Astrocyte (in vitro differentiated cells and primary cell): Measurements from ENCODE around the gene MRPL4. TPM values are rescaled to one million over a fixed set of nuclear protein-coding genes. Genes with fewer than 3 reads are reported as not detected.

Experiments
- DNase-seq: peaks from one replicate; pipeline ENCODE4 v3.0.0-alpha.2; 2010; ENCODE audit warnings: low read depth
- FAIRE-seq: peaks from 2 replicates; lab custom pipeline; 2011; peaks lifted over from hg19 to GRCh38; lab: Jason Lieb, UNC
- H2AFZ ChIP-seq: 2 replicates; pipeline ENCODE4 v1.6.0; 2012; ENCODE audit warnings: low read depth, low read length, inconsistent platforms
- H3K27ac ChIP-seq: 2 replicates; pipeline ENCODE4 v1.5.1; 2011; ENCODE audit warnings: low read depth, low read length, inconsistent platforms
- H3K27me3 ChIP-seq: 2 replicates; pipeline ENCODE4 v1.6.0; 2011; ENCODE audit warnings: low read length, inconsistent platforms; ENCODE audit not compliant: insufficient read depth
- H3K36me3 ChIP-seq: 2 replicates; pipeline ENCODE4 v1.5.1; 2011; ENCODE audit warnings: low read length, inconsistent platforms; ENCODE audit not compliant: insufficient read depth
- H3K4me1 ChIP-seq: 2 replicates; pipeline ENCODE4 v1.5.1; 2011; ENCODE audit warnings: low read length, inconsistent platforms; ENCODE audit not compliant: insufficient read depth
- H3K4me2 ChIP-seq: 2 replicates; pipeline ENCODE4 v1.6.0; 2012; ENCODE audit warnings: low read length, inconsistent platforms
- H3K4me3 ChIP-seq: 2 replicates; pipeline ENCODE4 v1.5.1; 2011; ENCODE audit warnings: low read depth, mild to moderate bottlenecking, low read length, inconsistent platforms; ENCODE audit not compliant: insufficient read depth
- H3K79me2 ChIP-seq: 2 replicates; pipeline ENCODE4 v1.6.0; 2012; ENCODE audit warnings: mild to moderate bottlenecking, low read length, inconsistent platforms; ENCODE audit not compliant: insufficient read depth
- H3K9ac ChIP-seq: 2 replicates; pipeline ENCODE4 v1.6.0; 2012; ENCODE audit warnings: mild to moderate bottlenecking, low read length, inconsistent platforms
- H3K9me3 ChIP-seq: 2 replicates; pipeline ENCODE4 v1.5.1; 2012; ENCODE audit warnings: low read depth, mild to moderate bottlenecking, low read length, inconsistent platforms; ENCODE audit not compliant: insufficient read depth
- H4K20me1 ChIP-seq: 2 replicates; pipeline ENCODE4 v1.6.0; 2012; ENCODE audit warnings: low read length, inconsistent platforms; ENCODE audit not compliant: insufficient read depth
- H3K27ac Mint-ChIP-seq: one replicate; pipeline ENCODE4 v1.8.0; 2021; ENCODE audit warnings: mild to moderate bottlenecking, mixed read lengths; ENCODE audit not compliant: unreplicated experiment
- H3K27me3 Mint-ChIP-seq: one replicate; pipeline ENCODE4 v1.8.0; 2021; ENCODE audit warnings: low read depth, mixed read lengths; ENCODE audit not compliant: unreplicated experiment
- H3K36me3 Mint-ChIP-seq: one replicate; pipeline ENCODE4 v1.8.0; 2021; ENCODE audit warnings: low read depth, mixed read lengths; ENCODE audit not compliant: unreplicated experiment
- H3K4me1 Mint-ChIP-seq: one replicate; pipeline ENCODE4 v1.8.0; 2021; ENCODE audit warnings: low read depth, mixed read lengths; ENCODE audit not compliant: unreplicated experiment
- H3K4me3 Mint-ChIP-seq: one replicate; pipeline ENCODE4 v1.8.0; 2021; ENCODE audit warnings: mild to moderate bottlenecking, moderate library complexity, mixed read lengths; ENCODE audit not compliant: unreplicated experiment
- H3K9me3 Mint-ChIP-seq: one replicate; pipeline ENCODE4 v1.8.0; 2021; ENCODE audit warnings: mild to moderate bottlenecking, mixed read lengths; ENCODE audit not compliant: unreplicated experiment
- EZH2 ChIP-seq: IDR thresholded peaks from 2 replicates; pipeline ENCODE4 v1.6.1; 2012; ENCODE audit warnings: mild to moderate bottlenecking, low read length, inconsistent platforms; ENCODE audit not compliant: insufficient read depth
- total RNA-seq: library from RNA; stranded (reverse); gene quantifications from 2 replicates; pipeline ENCODE4 v1.2.1, GENCODE V29; 2021
- TF ChIP-seq, protein P1 (sequence below): IDR thresholded peaks from 2 replicates; pipeline ENCODE4 v1.5.1; 2011; ENCODE audit warnings: low read depth, mild to moderate bottlenecking, inconsistent platforms, low read length, moderate library complexity; ENCODE audit not compliant: insufficient read depth

MRPL4 gene
- total RNA-seq, 1 donor from 2014 or later: 60.3 TPM

DNA sequence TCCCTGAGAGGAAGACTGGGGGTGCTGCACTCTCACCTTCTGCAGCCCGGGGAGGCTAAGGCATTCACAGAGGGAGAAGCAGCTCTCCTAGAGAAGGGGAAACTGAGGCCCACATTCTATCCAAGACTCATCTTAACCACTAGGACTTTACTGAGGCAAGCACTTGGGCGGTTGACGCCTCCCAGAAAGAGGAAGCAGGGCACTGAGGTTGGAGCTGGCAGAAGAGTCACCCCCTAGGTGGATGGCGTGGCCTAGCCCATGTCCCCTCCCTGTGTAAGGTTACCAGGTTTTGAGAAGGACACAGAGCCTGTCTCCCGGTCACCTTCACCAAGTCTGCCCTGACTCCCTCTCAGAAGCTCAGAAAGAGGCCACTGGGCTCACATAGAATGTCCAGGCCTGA is 23.6 kb upstream of the MRPL4 start:
- TF ChIP-seq, protein P1, sequence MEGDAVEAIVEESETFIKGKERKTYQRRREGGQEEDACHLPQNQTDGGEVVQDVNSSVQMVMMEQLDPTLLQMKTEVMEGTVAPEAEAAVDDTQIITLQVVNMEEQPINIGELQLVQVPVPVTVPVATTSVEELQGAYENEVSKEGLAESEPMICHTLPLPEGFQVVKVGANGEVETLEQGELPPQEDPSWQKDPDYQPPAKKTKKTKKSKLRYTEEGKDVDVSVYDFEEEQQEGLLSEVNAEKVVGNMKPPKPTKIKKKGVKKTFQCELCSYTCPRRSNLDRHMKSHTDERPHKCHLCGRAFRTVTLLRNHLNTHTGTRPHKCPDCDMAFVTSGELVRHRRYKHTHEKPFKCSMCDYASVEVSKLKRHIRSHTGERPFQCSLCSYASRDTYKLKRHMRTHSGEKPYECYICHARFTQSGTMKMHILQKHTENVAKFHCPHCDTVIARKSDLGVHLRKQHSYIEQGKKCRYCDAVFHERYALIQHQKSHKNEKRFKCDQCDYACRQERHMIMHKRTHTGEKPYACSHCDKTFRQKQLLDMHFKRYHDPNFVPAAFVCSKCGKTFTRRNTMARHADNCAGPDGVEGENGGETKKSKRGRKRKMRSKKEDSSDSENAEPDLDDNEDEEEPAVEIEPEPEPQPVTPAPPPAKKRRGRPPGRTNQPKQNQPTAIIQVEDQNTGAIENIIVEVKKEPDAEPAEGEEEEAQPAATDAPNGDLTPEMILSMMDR: no peak
- TF ChIP-seq EZH2: no peak
- Histone ChIP-seq H3K4me2 (no peak overlapping the region), H3K27me3 (no peaks in the 10 kb centered on the region), H2AFZ (no peak overlapping the region), H3K4me3 (no peak overlapping the region), H3K4me1 (peaks cover 8% of the 10 kb centered on the region), H3K9ac (no peak overlapping the region), H3K36me3 (no peaks in the 10 kb centered on the region), H3K27ac (no peak overlapping the region), H3K79me2 (peaks cover 23% of the 10 kb centered on the region), H4K20me1 (peaks cover 22% of the 10 kb centered on the region), H3K9me3 (no peaks in the 10 kb centered on the region)
- no peak for FAIRE-seq
- no peak overlapping the region for H3K4me3 Mint-ChIP-seq
- DNase-seq: no peak
- H3K27ac Mint-ChIP-seq: no peak overlapping the region
- no peaks in the 10 kb centered on the region for H3K27me3 Mint-ChIP-seq
- H3K36me3 Mint-ChIP-seq: peaks cover 8% of the 10 kb centered on the region
- H3K9me3 Mint-ChIP-seq: no peaks in the 10 kb centered on the region
- H3K4me1 Mint-ChIP-seq: peaks cover 2% of the 10 kb centered on the region

- no peak for TF ChIP-seq EZH2
- TF ChIP-seq, protein P1: peak; percentile 23
- peaks cover 23% of the 10 kb centered on the region for H3K79me2 ChIP-seq
These were observed 23.1 kb upstream of the MRPL4 start for GRCh38 chr19:10228920-10229319.

GRCh38 chr19:10230173-10230860 is 21.7 kb upstream of the MRPL4 start:
- Mint-ChIP-seq H3K4me1 (peaks cover 2% of the 10 kb centered on the region), H3K4me3 (peak overlapping the region; percentile 84), H3K27ac (peak overlapping the region; percentile 53), H3K9me3 (no peaks in the 10 kb centered on the region), H3K27me3 (no peaks in the 10 kb centered on the region), H3K36me3 (no peaks in the 10 kb centered on the region)
- H3K4me3 ChIP-seq: peak overlapping the region; percentile 80
- H3K4me2 ChIP-seq: peak overlapping the region; percentile 93
- no peak for FAIRE-seq
- H3K27ac ChIP-seq: peak overlapping the region; percentile 78
- peak overlapping the region; percentile 94 for H2AFZ ChIP-seq
- H3K4me1 ChIP-seq: peaks cover 8% of the 10 kb centered on the region
- H3K9ac ChIP-seq: peak overlapping the region; percentile 88
- H3K36me3 ChIP-seq: no peaks in the 10 kb centered on the region
- H3K9me3 ChIP-seq: no peaks in the 10 kb centered on the region
- TF ChIP-seq EZH2: no peak
- TF ChIP-seq, protein P1: no peak
- DNase-seq: no peak
- H4K20me1 ChIP-seq: peaks cover 22% of the 10 kb centered on the region
- H3K79me2 ChIP-seq: peaks cover 17% of the 10 kb centered on the region
- H3K27me3 ChIP-seq: no peaks in the 10 kb centered on the region

More at GRCh38 chr19:10228920-10229319, 23.1 kb upstream of the MRPL4 start:
- H3K9me3 ChIP-seq: no peaks in the 10 kb centered on the region
- H3K27me3 ChIP-seq: no peaks in the 10 kb centered on the region
- peaks cover 8% of the 10 kb centered on the region for H3K4me1 ChIP-seq
- no peaks in the 10 kb centered on the region for H3K36me3 ChIP-seq
- no peaks in the 10 kb centered on the region for H3K9me3 Mint-ChIP-seq
- no peak overlapping the region for H2AFZ ChIP-seq
- peak overlapping the region; percentile 71 for H3K4me3 Mint-ChIP-seq
- no peak overlapping the region for H3K4me2 ChIP-seq
- DNase-seq (no peak), FAIRE-seq (no peak)
- H3K9ac ChIP-seq: no peak overlapping the region
- H3K27me3 Mint-ChIP-seq: no peaks in the 10 kb centered on the region
- no peak overlapping the region for H3K4me3 ChIP-seq
- H4K20me1 ChIP-seq: peaks cover 22% of the 10 kb centered on the region
- H3K36me3 Mint-ChIP-seq: peaks cover 8% of the 10 kb centered on the region
- peaks cover 2% of the 10 kb centered on the region for H3K4me1 Mint-ChIP-seq
- no peak overlapping the region for H3K27ac ChIP-seq
- H3K27ac Mint-ChIP-seq: no peak overlapping the region
